Osteoblast (primary cell): Measurements from ENCODE around the gene CHRD. TPM values are rescaled to one million over a fixed set of nuclear protein-coding genes. Genes with fewer than 3 reads are reported as not detected.

Source experiments
- DNase-seq: peaks from one replicate; pipeline ENCODE4 v3.0.0; 2011; ENCODE audit warnings: low spot score, mixed read lengths; ENCODE audit not compliant: insufficient read length; ENCODE audit errors: missing footprints
- H2AFZ ChIP-seq: 2 replicates; pipeline ENCODE4 v1.6.0; 2011; ENCODE audit warnings: mild to moderate bottlenecking, low read length
- H3K27ac ChIP-seq: 2 replicates; pipeline ENCODE4 v1.5.1; 2011; ENCODE audit warnings: mild to moderate bottlenecking, low read depth, low read length, moderate library complexity
- H3K27me3 ChIP-seq: 2 replicates; pipeline ENCODE4 v1.6.0; 2012; ENCODE audit warnings: mild to moderate bottlenecking, control low read depth, inconsistent platforms, low read length, moderate library complexity; ENCODE audit not compliant: insufficient read depth
- H3K36me3 ChIP-seq: 2 replicates; pipeline ENCODE4 v1.5.1; 2011; ENCODE audit warnings: mild to moderate bottlenecking, low read length, control low read depth, moderate library complexity; ENCODE audit not compliant: insufficient read depth
- H3K4me1 ChIP-seq: 2 replicates; pipeline ENCODE4 v1.5.1; 2011; ENCODE audit warnings: mild to moderate bottlenecking, low read length, control low read depth, moderate library complexity; ENCODE audit not compliant: insufficient read depth
- H3K4me2 ChIP-seq: 2 replicates; pipeline ENCODE4 v1.6.0; 2011; ENCODE audit warnings: mild to moderate bottlenecking, low read length; ENCODE audit not compliant: insufficient read depth
- H3K4me3 ChIP-seq: fragments of 200-600 bp; sonication (generic); 3 replicates; pipeline ENCODE4 v1.5.1; 2012; ENCODE audit warnings: mild to moderate bottlenecking, low read length, inconsistent platforms; ENCODE audit not compliant: insufficient read depth
- H3K79me2 ChIP-seq: 2 replicates; pipeline ENCODE4 v1.6.0; 2012; ENCODE audit warnings: mild to moderate bottlenecking, low read length, control low read depth, inconsistent platforms; ENCODE audit not compliant: insufficient read depth
- H3K9me3 ChIP-seq: 2 replicates; pipeline ENCODE4 v1.5.1; 2011; ENCODE audit warnings: low read depth, low read length, control low read depth
- H4K20me1 ChIP-seq: 2 replicates; pipeline ENCODE4 v1.6.0; 2012; ENCODE audit warnings: mild to moderate bottlenecking, low read length, control low read depth; ENCODE audit not compliant: insufficient read depth
- total RNA-seq: library from RNA; depleted of rRNA; stranded (reverse); fragments of >200 nt; gene quantifications from 2 replicates; pipeline ENCODE4 v1.2.3, GENCODE V29; 2012
- TF ChIP-seq, protein P1 (sequence below): IDR thresholded peaks from 2 replicates; pipeline ENCODE4 v1.5.1; 2011; ENCODE audit warnings: mild to moderate bottlenecking, low read depth, low read length, moderate library complexity; ENCODE audit errors: extremely low read depth

CHRD gene
- total RNA-seq, 1 donor: 0.36 TPM

DNA sequence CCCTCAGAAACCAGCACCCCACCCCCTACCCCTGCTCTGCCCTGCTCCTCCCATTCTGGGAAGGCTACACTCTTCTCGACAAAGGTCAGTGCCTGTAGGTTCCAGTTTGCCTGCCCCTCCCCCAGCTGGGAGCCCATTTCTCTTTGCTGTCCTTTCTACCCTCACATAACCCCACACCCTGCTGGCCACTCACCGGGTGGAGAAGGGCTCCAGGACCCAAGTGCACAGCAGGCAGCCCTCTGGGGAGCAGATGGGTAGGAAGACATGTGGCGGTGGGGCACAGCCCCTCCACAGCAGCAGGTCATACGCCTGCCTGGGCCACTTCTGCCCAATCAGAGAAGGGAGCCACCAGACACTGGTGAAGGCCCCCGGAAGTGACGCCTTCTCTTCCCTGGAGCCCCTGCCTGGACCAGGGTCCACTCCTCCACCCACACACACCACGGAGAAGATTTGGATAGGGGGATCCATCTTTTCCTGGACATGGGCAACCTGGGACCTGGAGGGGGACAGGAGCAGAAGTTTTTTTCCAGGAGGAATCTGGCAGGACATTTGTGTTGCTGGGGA lies 1.9 kb upstream of the CHRD start, which contains the start of gene THPO:
Gene THPO (minus strand): TSS at position 326 of the 564 bp plus-strand sequence. CDS start 1,948 bp downstream, outside the sequence.
- no peaks in the 10 kb centered on the region for H3K9me3 ChIP-seq
- H4K20me1 ChIP-seq: no peaks in the 10 kb centered on the region
- no peaks in the 10 kb centered on the region for H3K36me3 ChIP-seq
- H3K4me1 ChIP-seq: no peaks in the 10 kb centered on the region
- TF ChIP-seq, protein P1, sequence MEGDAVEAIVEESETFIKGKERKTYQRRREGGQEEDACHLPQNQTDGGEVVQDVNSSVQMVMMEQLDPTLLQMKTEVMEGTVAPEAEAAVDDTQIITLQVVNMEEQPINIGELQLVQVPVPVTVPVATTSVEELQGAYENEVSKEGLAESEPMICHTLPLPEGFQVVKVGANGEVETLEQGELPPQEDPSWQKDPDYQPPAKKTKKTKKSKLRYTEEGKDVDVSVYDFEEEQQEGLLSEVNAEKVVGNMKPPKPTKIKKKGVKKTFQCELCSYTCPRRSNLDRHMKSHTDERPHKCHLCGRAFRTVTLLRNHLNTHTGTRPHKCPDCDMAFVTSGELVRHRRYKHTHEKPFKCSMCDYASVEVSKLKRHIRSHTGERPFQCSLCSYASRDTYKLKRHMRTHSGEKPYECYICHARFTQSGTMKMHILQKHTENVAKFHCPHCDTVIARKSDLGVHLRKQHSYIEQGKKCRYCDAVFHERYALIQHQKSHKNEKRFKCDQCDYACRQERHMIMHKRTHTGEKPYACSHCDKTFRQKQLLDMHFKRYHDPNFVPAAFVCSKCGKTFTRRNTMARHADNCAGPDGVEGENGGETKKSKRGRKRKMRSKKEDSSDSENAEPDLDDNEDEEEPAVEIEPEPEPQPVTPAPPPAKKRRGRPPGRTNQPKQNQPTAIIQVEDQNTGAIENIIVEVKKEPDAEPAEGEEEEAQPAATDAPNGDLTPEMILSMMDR: no peak
- no peak within 1 kb of the TSS for H3K27ac ChIP-seq
- peaks cover 72% of the 10 kb centered on the region for H3K27me3 ChIP-seq
- H3K79me2 ChIP-seq: no peaks in the 10 kb centered on the region
- H3K4me3 ChIP-seq: no peak within 1 kb of the TSS
- no peak within 1 kb of the TSS for H2AFZ ChIP-seq
- no peak within 1 kb of the TSS for H3K4me2 ChIP-seq
- DNase-seq: peak; percentile 83

DNA sequence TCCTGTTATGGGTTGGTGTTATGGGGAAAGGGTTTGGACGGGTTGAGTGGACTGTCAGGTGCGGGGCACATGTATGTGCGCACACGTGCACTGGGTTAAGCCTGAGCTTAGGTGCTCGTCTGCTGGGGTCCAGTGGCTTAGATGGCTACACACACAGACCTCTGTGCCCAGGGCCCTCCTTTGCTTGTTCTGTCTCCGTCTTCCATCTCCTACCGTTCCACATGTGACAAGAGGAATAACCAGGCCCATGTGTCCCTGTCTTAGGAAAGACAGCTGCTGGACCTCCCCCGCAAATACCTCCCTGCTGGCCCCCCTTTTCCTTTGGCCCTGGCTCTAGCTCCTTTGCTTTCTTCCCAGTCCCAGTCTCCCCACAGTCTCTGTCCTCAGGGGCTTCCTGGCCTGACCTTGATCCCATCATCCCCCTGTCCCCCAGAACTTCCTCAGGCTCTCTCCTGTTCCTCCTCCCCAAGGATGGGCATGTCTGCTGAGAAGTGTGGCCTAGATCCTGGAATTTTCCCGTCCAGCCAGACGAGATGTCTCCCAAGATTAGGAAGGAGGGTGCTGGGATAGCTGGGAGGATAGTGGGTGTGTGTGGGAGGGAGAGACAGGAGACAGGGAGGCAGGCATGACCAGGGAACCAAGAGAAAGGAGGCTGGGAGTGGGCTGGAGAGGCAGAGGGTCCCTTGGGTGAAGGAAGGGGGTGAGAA lies 1.1 kb upstream of the CHRD start:
- H3K36me3 ChIP-seq: no peaks in the 10 kb centered on the region
- H3K4me3 ChIP-seq: no peak overlapping the region
- no peaks in the 10 kb centered on the region for H4K20me1 ChIP-seq
- no peak overlapping the region for H3K27ac ChIP-seq
- peak; percentile 88 for DNase-seq
- H3K27me3 ChIP-seq: peaks cover 70% of the 10 kb centered on the region
- H3K79me2 ChIP-seq: no peaks in the 10 kb centered on the region
- TF ChIP-seq, protein P1: no peak
- no peak overlapping the region for H2AFZ ChIP-seq
- no peaks in the 10 kb centered on the region for H3K9me3 ChIP-seq
- no peaks in the 10 kb centered on the region for H3K4me1 ChIP-seq
- no peak overlapping the region for H3K4me2 ChIP-seq

DNA sequence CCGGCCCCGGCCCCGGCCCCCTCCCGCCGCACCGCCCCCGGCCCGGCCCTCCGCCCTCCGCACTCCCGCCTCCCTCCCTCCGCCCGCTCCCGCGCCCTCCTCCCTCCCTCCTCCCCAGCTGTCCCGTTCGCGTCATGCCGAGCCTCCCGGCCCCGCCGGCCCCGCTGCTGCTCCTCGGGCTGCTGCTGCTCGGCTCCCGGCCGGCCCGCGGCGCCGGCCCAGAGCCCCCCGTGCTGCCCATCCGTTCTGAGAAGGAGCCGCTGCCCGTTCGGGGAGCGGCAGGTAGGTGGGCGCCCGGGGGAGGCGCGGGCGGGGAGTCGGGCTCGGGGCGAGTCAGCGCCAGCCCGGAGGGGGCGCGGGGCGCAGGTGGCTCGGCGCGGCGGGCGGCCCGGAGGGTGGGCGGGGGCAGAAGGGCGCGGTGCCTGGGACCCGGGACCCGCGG lies 352 bp downstream of the CHRD start:
- DNase-seq: peak; percentile 99
- H3K27me3 ChIP-seq: peaks cover 64% of the 10 kb centered on the region

More for the DNA sequence above, 352 bp downstream of the CHRD start:
- Histone ChIP-seq H3K36me3 (no peaks in the 10 kb centered on the region), H3K4me2 (peak overlapping the region; percentile 60), H3K79me2 (no peaks in the 10 kb centered on the region), H3K4me1 (no peaks in the 10 kb centered on the region), H3K27ac (no peak overlapping the region), H2AFZ (no peak overlapping the region), H3K4me3 (no peak overlapping the region), H3K9me3 (no peaks in the 10 kb centered on the region), H4K20me1 (no peaks in the 10 kb centered on the region)
- TF ChIP-seq, protein P1: no peak
